A172 (cell line): Measurements from ENCODE around the gene OGA. TPM values are rescaled to one million over a fixed set of nuclear protein-coding genes. Genes with fewer than 3 reads are reported as not detected.
A peak's percentile ranks its signal among the peaks of the same experiment; 100 is the strongest.
"Not testable (repeated sequence)": the region's sequence is repeated elsewhere in the genome, so short reads cannot be mapped to it uniquely, and the experiment has no call there.

Source experiments
- DNase-seq: peaks from one replicate; pipeline ENCODE4 v3.0.0-alpha.2; 2015; ENCODE audit warnings: low spot score
- total RNA-seq: library from RNA; depleted of rRNA; stranded (reverse); fragments of >200 nt; shearing (Covaris generic); gene quantifications from 2 replicates; pipeline ENCODE4 v1.2.3, GENCODE V29; 2014

Gene OGA
- total RNA-seq, 1 experiment from 2014 or later, result 98.2 TPM

GRCh38 chr10:101803511-101803910 is 14.7 kb downstream of the OGA start:
- DNase-seq, result no peak

GRCh38 chr10:101797403-101798059 is 20.7 kb downstream of the OGA start:
- no peak for DNase-seq

GRCh38 chr10:101793526-101793925 is 24.7 kb downstream of the OGA start:
- DNase-seq, result no peak

GRCh38 chr10:101789686-101790085 is 28.6 kb downstream of the OGA start:
- no peak for DNase-seq

- not testable (repeated sequence) for DNase-seq
Observed at GRCh38 chr10:101789231-101789630, 29.0 kb downstream of the OGA start.

GRCh38 chr10:101785801-101786200 is 32.4 kb downstream of the OGA start:
- no peak for DNase-seq

- DNase-seq, result no peak
Observed at GRCh38 chr10:101784558-101784957, 33.7 kb downstream of the OGA start.

- DNase-seq, result no peak
Observed at GRCh38 chr10:101783736-101784118, 34.5 kb downstream of the OGA start.

GRCh38 chr10:101782811-101783735 is 35.2 kb downstream of the OGA start, which contains the start of gene NPM3:
TSS of gene NPM3 (minus strand) at chr10:101783446. CDS start at chr10:101783390, 56 bp downstream.
- DNase-seq, result peak; percentile 61

- DNase-seq, result no peak
Observed at GRCh38 chr10:101781984-101782810, 36.0 kb downstream of the OGA start.

- DNase-seq, result no peak
Observed at GRCh38 chr10:101781655-101781983, 36.6 kb downstream of the OGA start.

- peak; percentile 48 for DNase-seq
Observed at GRCh38 chr10:101780818-101781654, 37.2 kb downstream of the OGA start.

GRCh38 chr10:101780187-101780817 is 37.9 kb downstream of the OGA start:
- no peak for DNase-seq

GRCh38 chr10:101779544-101780186 is 38.6 kb downstream of the OGA start:
- DNase-seq, result no peak

- DNase-seq, result no peak
Observed at GRCh38 chr10:101778781-101779543, 39.3 kb downstream of the OGA start.

GRCh38 chr10:101778151-101778780 is 40.0 kb downstream of the OGA start:
- no peak for DNase-seq

GRCh38 chr10:101777619-101778145 is 40.6 kb downstream of the OGA start:
- peak; percentile 11 for DNase-seq

GRCh38 chr10:101776161-101776817 is 42.0 kb downstream of the OGA start:
- DNase-seq, result no peak
